Activated CD8-positive, alpha-beta memory T cell treated with anti-CD3 and anti-CD28 coated beads, Interleukin-2, amount 50 U/mL, for 1 hour (primary cell): Measurements from ENCODE around the gene MAST1.
"Not testable (repeated sequence)": the region's sequence is repeated elsewhere in the genome, so short reads cannot be mapped to it uniquely, and the experiment has no call there.

Source experiments
- DNase-seq: peaks from one replicate; pipeline ENCODE4 v3.0.0-alpha.2; 2020; ENCODE audit errors: extremely low read depth

MAST1 gene

GRCh38 chr19:12893582-12893981, 55.3 kb downstream of the MAST1 start:
- DNase-seq: no peak

- DNase-seq: no peak
These were observed 58.1 kb downstream of the MAST1 start for GRCh38 chr19:12896460-12896859.

- DNase-seq: no peak
These were observed 61.7 kb downstream of the MAST1 start for GRCh38 chr19:12899891-12900518.

GRCh38 chr19:12907166-12907565, 68.9 kb downstream of the MAST1 start:
- no peak for DNase-seq

- no peak for DNase-seq
These were observed 74.3 kb downstream of the MAST1 start for GRCh38 chr19:12912571-12912970.

GRCh38 chr19:12913011-12913561, 74.8 kb downstream of the MAST1 start:
- no peak for DNase-seq

- no peak for DNase-seq
These were observed 75.8 kb downstream of the MAST1 start for GRCh38 chr19:12913851-12914690.

GRCh38 chr19:12915860-12916259, 77.5 kb downstream of the MAST1 start:
- DNase-seq: not testable (repeated sequence)

GRCh38 chr19:12918253-12918652, 79.9 kb downstream of the MAST1 start:
- DNase-seq: no peak

GRCh38 chr19:12921047-12921446, 82.7 kb downstream of the MAST1 start:
- no peak for DNase-seq

GRCh38 chr19:12922959-12923358, 84.6 kb downstream of the MAST1 start:
- DNase-seq: no peak
